GM13977 (cell line): ENCODE measurements around the gene FARP1.
"Not testable (repeated sequence)": the region's sequence is repeated elsewhere in the genome, so short reads cannot be mapped to it uniquely, and the experiment has no call there.

ENCODE experiments used
- DNase-seq: peaks from one replicate; pipeline ENCODE4 v3.0.0; 2012; ENCODE audit warnings: low spot score
- CTCF ChIP-seq: IDR thresholded peaks from 2 replicates; pipeline ENCODE4 v1.5.1; 2012; ENCODE audit warnings: mild to moderate bottlenecking, control low read depth; ENCODE audit not compliant: insufficient read depth; ENCODE audit errors: extremely low read depth, missing control alignments
- in situ Hi-C: fragments of 300-500 bp; cut with MboI; formaldehyde crosslinking; loops from one replicate; pipeline ENCODE4 v1.12.0; 2022; ENCODE audit warnings: low sequenced_read_pairs, low pct_unique_long_range_greater_than_20kb, mixed read lengths, inconsistent platforms; ENCODE audit not compliant: unreplicated experiment

Gene FARP1

GRCh38 chr13:98224557-98224956 lies 81.7 kb downstream of the FARP1 start:
- in situ Hi-C loops, result no loop called here
- DNase-seq, result no peak
- no peak for TF ChIP-seq CTCF

DNA sequence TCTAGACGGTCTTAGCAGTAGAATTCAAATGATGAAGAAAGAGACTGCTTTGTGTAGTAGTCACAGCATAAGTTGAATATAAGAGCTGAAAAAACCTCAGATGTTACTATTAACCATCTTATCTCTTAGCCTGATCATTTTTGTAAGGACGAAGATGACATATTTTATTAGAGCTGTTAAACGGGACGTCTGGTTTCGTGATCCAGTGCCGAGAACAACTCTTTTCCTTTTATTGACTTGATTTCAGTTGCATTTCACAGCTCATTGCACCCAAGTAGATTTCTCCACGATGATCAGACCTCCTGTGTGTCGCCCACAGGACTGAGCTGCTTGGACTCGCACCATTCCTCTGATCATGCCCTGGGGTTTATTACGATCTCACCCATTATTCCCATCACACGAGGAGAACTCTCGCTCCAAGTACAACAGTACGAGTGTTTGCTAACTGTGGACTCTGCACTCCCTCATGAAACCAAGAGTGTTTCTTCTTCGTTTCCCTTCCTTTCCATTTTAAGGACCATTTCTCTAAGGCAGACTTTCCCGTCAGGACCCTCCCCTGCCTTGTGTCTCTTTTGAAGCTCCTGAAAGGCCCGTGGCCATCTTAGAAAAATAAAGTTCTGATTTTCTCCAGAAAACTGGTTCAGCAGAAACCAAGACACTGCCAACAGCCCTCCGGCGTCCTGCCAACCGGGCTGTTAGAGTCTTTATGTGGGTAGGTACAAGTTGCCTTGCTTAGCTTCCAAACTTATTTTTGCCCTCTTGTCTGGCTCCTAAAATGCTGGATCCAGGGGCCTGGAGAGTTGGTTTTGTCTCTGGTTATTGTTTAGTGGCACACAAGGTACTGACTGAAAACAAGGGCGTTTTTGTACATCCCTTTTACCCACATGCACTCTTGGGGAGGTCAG lies 82.4 kb downstream of the FARP1 start:
- TF ChIP-seq CTCF, result no peak
- in situ Hi-C loops, result no loop called here
- no peak for DNase-seq

DNA sequence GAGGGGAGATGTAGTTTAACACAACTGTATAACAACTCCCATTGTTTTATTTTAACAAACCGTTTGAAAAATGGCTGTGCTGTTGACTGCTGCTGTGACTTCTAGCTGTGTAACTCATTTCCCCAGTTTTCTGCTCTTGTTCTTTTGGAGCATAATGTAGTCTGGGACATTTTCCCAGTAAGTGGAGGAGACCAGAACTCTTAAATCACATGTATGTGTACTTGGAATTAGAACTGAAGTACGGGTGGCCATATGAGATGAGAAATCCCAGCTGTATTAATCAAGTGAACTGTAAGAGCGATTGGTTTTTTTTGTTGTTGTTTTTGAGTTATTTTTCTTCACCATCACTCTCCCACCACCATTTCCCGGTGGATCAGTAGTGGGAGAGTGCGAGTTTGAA lies 83.6 kb downstream of the FARP1 start:
- no peak for TF ChIP-seq CTCF
- DNase-seq, result no peak

DNA sequence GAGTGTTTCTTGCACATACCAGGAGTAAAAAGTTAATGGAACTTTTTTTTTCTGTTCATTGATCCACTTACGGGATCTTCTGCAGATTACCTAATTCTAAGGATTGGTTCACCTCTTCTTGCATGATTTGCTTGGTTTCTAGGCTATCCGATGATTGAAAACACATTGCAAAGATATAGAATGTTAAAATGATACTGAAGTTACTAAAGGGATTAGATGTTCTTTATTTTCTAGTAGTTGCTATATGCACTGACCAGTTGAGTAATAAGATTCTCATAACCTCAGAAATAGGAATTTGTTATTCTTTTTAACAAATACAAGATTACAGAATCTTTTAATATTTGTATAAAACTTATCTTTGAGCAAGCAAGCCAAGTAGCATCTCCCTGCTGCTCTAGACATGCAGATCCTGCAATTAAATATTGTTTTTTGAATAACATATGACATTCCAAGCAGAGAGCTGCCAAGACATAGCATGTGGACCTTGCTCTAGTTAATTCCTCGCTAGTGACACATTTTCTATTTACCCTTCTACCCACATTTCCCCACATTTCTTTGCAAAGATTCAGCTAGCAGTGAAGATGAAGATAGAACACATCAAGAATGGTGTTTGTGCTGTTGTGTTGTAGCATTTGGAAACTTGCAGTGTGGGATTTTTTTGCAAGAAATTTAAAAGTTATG lies 85.9 kb downstream of the FARP1 start:
- TF ChIP-seq CTCF, result no peak
- in situ Hi-C loops, result no loop called here
- no peak for DNase-seq

More for the DNA sequence above, 83.6 kb downstream of the FARP1 start:
- in situ Hi-C loops, result no loop called here

DNA sequence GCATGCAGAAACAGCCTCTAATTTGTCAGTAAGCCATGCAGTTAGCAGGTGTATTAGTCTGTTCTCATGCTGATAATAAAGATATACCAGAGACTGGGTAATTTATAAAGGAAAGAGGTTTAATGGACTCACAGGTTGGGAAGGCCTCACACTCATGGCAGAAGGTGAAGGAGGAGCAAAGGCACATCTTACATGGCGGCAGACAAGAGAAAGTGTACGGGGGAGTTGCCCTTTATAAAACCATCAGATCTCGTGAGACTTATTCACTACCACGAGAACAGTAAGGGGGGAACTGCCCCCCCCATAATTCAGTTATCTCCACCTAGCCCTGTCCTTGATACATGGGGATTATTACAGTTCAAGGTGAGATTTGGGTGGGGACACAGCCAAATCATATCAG lies 87.9 kb downstream of the FARP1 start:
- DNase-seq, in situ Hi-C loops: not testable (repeated sequence)

- DNase-seq, result no peak
- no peak for TF ChIP-seq CTCF
- in situ Hi-C loops, result no loop called here
These were observed 89.6 kb downstream of the FARP1 start for GRCh38 chr13:98232456-98232855.

- no peak for TF ChIP-seq CTCF
- no peak for DNase-seq
- in situ Hi-C loops, result no loop called here
These were observed 90.2 kb downstream of the FARP1 start for GRCh38 chr13:98233127-98233526.
